Measurements from ENCODE around the gene VWA5B1. TPM values are rescaled to one million over a fixed set of nuclear protein-coding genes. Genes with fewer than 3 reads are reported as not detected.

The VWA5B1 gene
- total RNA-seq, 3 donors from 2014 or later (not counting 1 experiment from before 2014, with no cell fraction given): not detected

DNA sequence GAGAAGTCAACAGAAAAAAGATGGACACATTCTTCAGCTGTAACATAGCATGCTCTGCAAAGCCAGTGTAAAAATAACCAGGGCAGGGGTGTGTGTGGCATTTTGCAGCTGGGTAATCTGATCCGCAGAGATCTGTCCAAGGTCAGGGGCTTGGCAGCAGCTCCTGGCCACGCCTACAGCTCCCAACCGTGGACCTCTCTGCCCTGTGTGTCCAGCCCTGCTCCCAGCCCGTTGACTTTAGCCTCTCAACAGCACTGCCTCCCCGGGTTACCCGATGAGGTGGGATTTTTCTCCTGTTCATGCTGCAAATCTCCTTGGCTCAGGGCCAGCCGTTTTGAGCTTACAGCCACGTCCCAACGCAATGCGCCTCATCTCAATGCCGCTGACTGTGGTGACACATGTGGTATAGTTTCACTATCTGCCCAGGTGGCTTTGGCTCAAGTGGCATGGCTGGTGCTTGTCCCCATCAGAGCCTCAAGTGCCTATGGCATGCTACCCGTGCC is 68.1 kb downstream of the VWA5B1 start:
- TF ChIP-seq CTCF (IDR thresholded peaks at IDR 0.05): no peak
- Histone ChIP-seq H3K9me3 (ENCODE audit: control insufficient read depth, insufficient read depth, low read length) (no peaks in the 10 kb centered on the region), H3K27ac (ENCODE audit: low read length) (no peak overlapping the region), H3K4me3 (ENCODE audit: low read length) (no peak overlapping the region), H3K4me1 (ENCODE audit: control insufficient read depth, insufficient read depth, low read length) (no peaks in the 10 kb centered on the region), H3K36me3 (ENCODE audit: control insufficient read depth, insufficient read depth, low read length) (no peaks in the 10 kb centered on the region), H3K27me3 (ENCODE audit: control insufficient read depth, insufficient read depth, low read length) (no peaks in the 10 kb centered on the region)
- ATAC-seq (no peak), DNase-seq (no peak)
- Mint-ChIP-seq H3K4me1 (no peaks in the 10 kb centered on the region), H3K4me3 (no peak overlapping the region), H3K27ac (no peak overlapping the region), H3K36me3 (no peaks in the 10 kb centered on the region), H3K27me3 (ENCODE audit: low read depth in 2 of 2) (peaks cover 24 to 30% of the 10 kb centered on the region in 2 donors), H3K9me3 (no peaks in the 10 kb centered on the region)
- intact Hi-C loops (cut with micrococcal nuclease): no loop called here
- WGBS (ENCODE audit: insufficient coverage): 63% methylated on average over 12 of the region's 12 CpGs

GRCh38 chr1:20359451-20360330 is 69.0 kb downstream of the VWA5B1 start:
- H3K9me3 Mint-ChIP-seq: no peaks in the 10 kb centered on the region
- H3K27me3 Mint-ChIP-seq (ENCODE audit: low read depth in 2 of 2): peaks cover 27 to 38% of the 10 kb centered on the region in 2 donors
- DNase-seq (peak in 1 of 2 donors; percentile 24), ATAC-seq (no peak)
- no peak overlapping the region for H3K27ac Mint-ChIP-seq
- H3K4me3 Mint-ChIP-seq: no peak overlapping the region
- TF ChIP-seq CTCF (IDR thresholded peaks at IDR 0.05): no peak
- H3K4me1 Mint-ChIP-seq: no peaks in the 10 kb centered on the region
- Histone ChIP-seq H3K27ac (ENCODE audit: low read length) (no peak overlapping the region), H3K9me3 (ENCODE audit: control insufficient read depth, insufficient read depth, low read length) (no peaks in the 10 kb centered on the region), H3K36me3 (ENCODE audit: control insufficient read depth, insufficient read depth, low read length) (no peaks in the 10 kb centered on the region), H3K4me1 (ENCODE audit: control insufficient read depth, insufficient read depth, low read length) (no peaks in the 10 kb centered on the region), H3K4me3 (ENCODE audit: low read length) (no peak overlapping the region), H3K27me3 (ENCODE audit: control insufficient read depth, insufficient read depth, low read length) (no peaks in the 10 kb centered on the region)
- intact Hi-C loops (cut with micrococcal nuclease): loop anchor here (5.0 kb wide), 1 partner anchor 133 kb away; no protein-coding TSS in a partner anchor
- no peaks in the 10 kb centered on the region for H3K36me3 Mint-ChIP-seq
- WGBS (ENCODE audit: insufficient coverage): 47% methylated on average over 14 of the region's 15 CpGs

DNA sequence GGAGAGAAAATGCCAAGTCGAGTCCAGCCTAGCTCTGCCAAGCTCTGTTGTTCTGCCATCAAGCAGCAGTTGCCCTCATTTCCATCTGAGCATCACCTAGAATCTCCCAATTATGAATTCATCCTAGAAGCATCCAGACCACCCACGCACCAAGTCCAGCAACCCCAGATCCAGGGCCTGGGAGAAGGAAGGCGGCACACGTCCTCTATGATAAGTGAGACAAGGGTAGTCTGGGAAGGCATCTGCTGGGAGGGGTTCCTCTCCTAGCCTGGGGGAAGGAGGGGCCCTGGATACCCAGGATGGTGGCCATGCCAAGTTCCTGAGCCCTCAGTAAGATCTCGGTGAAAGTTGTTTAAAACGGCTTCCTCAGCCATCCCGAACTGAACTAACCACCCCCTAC is 70.7 kb downstream of the VWA5B1 start:
- peaks cover 27 to 43% of the 10 kb centered on the region in 2 donors for H3K27me3 Mint-ChIP-seq (ENCODE audit: low read depth in 2 of 2)
- TF ChIP-seq CTCF (IDR thresholded peaks at IDR 0.05): no peak
- no peak for DNase-seq
- H3K4me1 Mint-ChIP-seq: no peaks in the 10 kb centered on the region
- H3K9me3 Mint-ChIP-seq: no peaks in the 10 kb centered on the region
- intact Hi-C loops (cut with micrococcal nuclease): loop anchor here (5.0 kb wide), 1 partner anchor 131 kb away; no protein-coding TSS in a partner anchor
- ATAC-seq: no peak
- H3K4me3 Mint-ChIP-seq: no peak overlapping the region
- WGBS (ENCODE audit: insufficient coverage): 92% methylated on average over 6 of the region's 7 CpGs
- no peak overlapping the region for H3K27ac Mint-ChIP-seq
- Histone ChIP-seq H3K27me3 (ENCODE audit: control insufficient read depth, insufficient read depth, low read length) (peaks cover 5% of the 10 kb centered on the region), H3K9me3 (ENCODE audit: control insufficient read depth, insufficient read depth, low read length) (no peaks in the 10 kb centered on the region), H3K4me3 (ENCODE audit: low read length) (no peak overlapping the region), H3K4me1 (ENCODE audit: control insufficient read depth, insufficient read depth, low read length) (no peaks in the 10 kb centered on the region), H3K27ac (ENCODE audit: low read length) (no peak overlapping the region), H3K36me3 (ENCODE audit: control insufficient read depth, insufficient read depth, low read length) (no peaks in the 10 kb centered on the region)
- no peaks in the 10 kb centered on the region for H3K36me3 Mint-ChIP-seq
